ENCODE data around the gene MYT1. TPM values are rescaled to one million over a fixed set of nuclear protein-coding genes. Genes with fewer than 3 reads are reported as not detected.

MYT1 gene
- total RNA-seq, 1 experiment from 2014 or later: 2.0 TPM

DNA sequence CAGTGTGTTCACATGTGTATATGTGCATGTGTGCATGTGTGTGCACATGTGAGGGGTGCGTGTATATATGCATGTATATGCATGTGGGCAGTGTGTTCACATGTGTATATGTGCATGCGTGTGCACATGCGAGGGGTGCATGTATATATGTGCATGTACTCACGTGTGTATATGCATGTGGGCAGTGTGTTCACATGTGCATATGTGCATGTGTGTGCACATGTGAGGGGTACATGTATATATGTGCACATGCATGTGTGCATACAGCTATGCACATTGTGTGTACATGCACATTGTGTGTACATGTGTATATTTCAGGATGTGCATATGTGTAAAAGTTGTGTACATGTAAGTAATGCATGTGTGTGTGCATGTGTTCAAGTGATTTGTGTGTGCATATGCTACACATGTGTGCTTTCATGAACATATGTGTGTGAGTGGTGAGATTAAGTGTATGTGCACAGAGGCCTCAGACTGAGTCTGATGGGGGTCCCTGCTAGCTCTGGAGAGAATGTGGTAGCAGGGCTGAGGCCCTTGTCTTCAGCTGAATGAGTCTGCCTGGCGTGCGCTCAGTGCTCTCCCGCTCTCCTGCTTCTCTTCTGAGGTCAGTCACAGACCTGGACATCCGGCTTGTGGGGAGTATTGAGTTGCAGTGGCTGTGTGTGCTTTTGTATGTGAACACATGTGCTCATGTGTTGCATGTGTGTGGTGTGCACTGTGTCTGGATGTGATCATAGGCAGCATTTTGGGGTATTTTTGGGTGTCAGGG, 19.9 kb upstream of the MYT1 start:
- peaks cover 25% of the 10 kb centered on the region for H3K9me3 Mint-ChIP-seq
- POLR2A ChIA-PET: no interaction called here
- no peak overlapping the region for H3K27ac Mint-ChIP-seq
- H3K36me3 Mint-ChIP-seq: peaks cover 21% of the 10 kb centered on the region
- TF ChIP-seq IRF1 (CRISPR knock-in tag; IDR thresholded peaks at IDR 0.05) (no peak), PRRX2 (CRISPR knock-in tag; IDR thresholded peaks at IDR 0.05) (no peak), ELF4 (CRISPR knock-in tag; IDR thresholded peaks at IDR 0.05; ENCODE audit: low read depth) (no peak), CBFB (CRISPR knock-in tag; IDR thresholded peaks at IDR 0.05; ENCODE audit: low read depth) (no peak), ESRRA (CRISPR knock-in tag; IDR thresholded peaks at IDR 0.05; ENCODE audit: borderline replicate concordance) (no peak)
- TF ChIP-seq, protein P1, sequence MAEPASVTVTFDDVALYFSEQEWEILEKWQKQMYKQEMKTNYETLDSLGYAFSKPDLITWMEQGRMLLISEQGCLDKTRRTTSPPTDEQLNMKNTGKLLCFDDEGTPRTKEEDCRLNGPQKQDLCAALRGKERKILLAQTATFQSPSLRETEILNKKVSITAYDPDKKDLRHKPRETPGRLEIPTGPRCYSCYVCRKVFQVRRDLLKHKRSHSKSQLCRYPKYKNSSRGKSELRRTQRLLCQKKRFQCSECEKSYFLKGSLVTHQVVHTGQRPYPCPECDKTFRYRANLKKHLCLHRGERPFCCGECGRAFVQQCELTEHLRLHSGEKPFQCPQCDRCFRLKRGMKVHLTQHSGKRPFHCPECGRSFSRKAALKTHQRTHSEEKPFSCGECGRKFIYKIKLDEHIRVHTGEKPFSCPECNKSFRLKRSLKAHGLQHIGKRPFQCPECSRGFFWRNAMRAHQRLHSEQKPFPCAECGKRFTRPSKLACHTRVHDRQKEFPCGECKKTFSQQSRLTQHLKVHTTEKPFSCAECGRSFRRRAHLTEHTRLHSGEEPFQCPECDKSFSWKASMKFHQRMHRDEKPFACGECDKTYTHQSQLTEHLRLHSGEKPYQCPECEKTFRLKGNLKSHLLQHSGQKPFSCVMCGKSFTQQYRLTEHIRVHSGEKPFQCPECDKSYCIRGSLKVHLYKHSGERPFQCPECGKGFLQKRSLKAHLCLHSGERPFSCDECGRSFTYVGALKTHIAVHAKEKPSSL (CRISPR knock-in tag; conservative IDR thresholded peaks at IDR 0.05): no peak
- ATAC-seq: no peak
- no peaks in the 10 kb centered on the region; the same call in 1 of the 2 replicates for H3K27me3 Mint-ChIP-seq (ENCODE audit: low read depth)
- no peak for DNase-seq (ENCODE audit: low spot score)
- CTCF ChIA-PET: no interaction called here
- 0 out of 2 replicates have a peak, but pooled peaks cover 5% of the 10 kb centered on the region for H3K4me1 Mint-ChIP-seq
- H3K4me3 Mint-ChIP-seq: no peak overlapping the region

GRCh38 chr20:64145458-64146300, 18.6 kb upstream of the MYT1 start:
- DNase-seq (ENCODE audit: low spot score) (peak; percentile 66), ATAC-seq (peak; percentile 32; the same call in 1 of the 2 replicates)
- Mint-ChIP-seq H3K27ac (no peak overlapping the region), H3K36me3 (peaks cover 26% of the 10 kb centered on the region), H3K27me3 (ENCODE audit: low read depth) (no peaks in the 10 kb centered on the region; the same call in 1 of the 2 replicates), H3K9me3 (peaks cover 31% of the 10 kb centered on the region), H3K4me3 (no peak overlapping the region), H3K4me1 (peaks cover 4% of the 10 kb centered on the region)
- POLR2A ChIA-PET: interaction anchor here (0.6 kb wide), 1 partner anchor 91 kb away, joined by 3 read pairs; no protein-coding TSS in a partner anchor
- CTCF ChIA-PET: interaction anchor here (1.0 to 1.5 kb wide), 5 partner anchors 16 to 61 kb away, joined by 3 to 6 read pairs (median 4); partner anchors contain the start of gene LKAAEAR1
- TF ChIP-seq, protein P2, sequence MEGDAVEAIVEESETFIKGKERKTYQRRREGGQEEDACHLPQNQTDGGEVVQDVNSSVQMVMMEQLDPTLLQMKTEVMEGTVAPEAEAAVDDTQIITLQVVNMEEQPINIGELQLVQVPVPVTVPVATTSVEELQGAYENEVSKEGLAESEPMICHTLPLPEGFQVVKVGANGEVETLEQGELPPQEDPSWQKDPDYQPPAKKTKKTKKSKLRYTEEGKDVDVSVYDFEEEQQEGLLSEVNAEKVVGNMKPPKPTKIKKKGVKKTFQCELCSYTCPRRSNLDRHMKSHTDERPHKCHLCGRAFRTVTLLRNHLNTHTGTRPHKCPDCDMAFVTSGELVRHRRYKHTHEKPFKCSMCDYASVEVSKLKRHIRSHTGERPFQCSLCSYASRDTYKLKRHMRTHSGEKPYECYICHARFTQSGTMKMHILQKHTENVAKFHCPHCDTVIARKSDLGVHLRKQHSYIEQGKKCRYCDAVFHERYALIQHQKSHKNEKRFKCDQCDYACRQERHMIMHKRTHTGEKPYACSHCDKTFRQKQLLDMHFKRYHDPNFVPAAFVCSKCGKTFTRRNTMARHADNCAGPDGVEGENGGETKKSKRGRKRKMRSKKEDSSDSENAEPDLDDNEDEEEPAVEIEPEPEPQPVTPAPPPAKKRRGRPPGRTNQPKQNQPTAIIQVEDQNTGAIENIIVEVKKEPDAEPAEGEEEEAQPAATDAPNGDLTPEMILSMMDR (IDR thresholded peaks at IDR 0.05): peak; percentile 49
- no peak for TF ChIP-seq ZNF138 (CRISPR knock-in tag; conservative IDR thresholded peaks at IDR 0.05)

DNA sequence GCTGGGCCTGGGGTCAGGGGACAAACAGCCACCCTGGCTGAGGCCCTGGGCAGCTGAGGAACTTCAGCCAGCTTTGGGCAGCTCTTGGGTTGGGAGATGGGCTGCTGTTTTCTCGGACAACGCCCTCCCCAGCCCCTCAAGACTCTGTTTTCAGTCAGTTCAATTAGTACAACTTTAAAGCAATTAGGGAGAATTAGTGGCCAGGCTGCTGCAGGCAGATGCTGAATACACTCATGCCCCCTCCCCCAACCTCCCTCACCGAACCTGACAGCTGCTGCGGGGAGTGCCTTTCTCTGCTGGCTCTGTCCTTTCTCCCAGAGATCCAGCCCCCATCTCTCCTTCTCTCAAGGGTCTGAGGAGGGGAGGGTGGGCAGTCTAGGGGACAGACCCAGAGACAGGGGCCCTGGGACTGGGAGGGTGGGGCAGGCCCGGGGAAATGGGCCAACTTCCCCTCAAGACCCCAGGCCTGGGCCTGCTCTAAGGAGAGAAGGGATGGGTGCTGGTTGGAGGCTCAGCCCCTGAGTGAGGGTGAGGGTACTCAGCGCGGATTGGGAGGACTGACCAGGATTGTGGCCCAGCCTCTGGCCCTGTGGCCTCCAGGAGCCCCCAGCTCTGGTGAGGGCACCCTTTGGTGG, 17.8 kb upstream of the MYT1 start:
- Mint-ChIP-seq H3K4me3 (no peak overlapping the region), H3K36me3 (peaks cover 26% of the 10 kb centered on the region), H3K9me3 (peaks cover 31% of the 10 kb centered on the region), H3K4me1 (peaks cover 11% of the 10 kb centered on the region), H3K27ac (no peak overlapping the region), H3K27me3 (ENCODE audit: low read depth) (no peaks in the 10 kb centered on the region; the same call in 1 of the 2 replicates)
- ATAC-seq: no peak
- ChIA-PET POLR2A (no interaction called here), CTCF (interaction anchor here (1.1 to 1.5 kb wide), 4 partner anchors 26 to 62 kb away, joined by 3 to 6 read pairs (median 4); partner anchors contain the start of gene LKAAEAR1)
- DNase-seq (ENCODE audit: low spot score): peak; percentile 9
- TF ChIP-seq TEAD1 (CRISPR knock-in tag; IDR thresholded peaks at IDR 0.05) (no peak), E2F1 (CRISPR knock-in tag; IDR thresholded peaks at IDR 0.05) (no peak), HMGXB4 (CRISPR knock-in tag; IDR thresholded peaks at IDR 0.05) (no peak), FOXJ3 (CRISPR knock-in tag; IDR thresholded peaks at IDR 0.05; ENCODE audit: borderline replicate concordance) (no peak)
- TF ChIP-seq, protein P3, sequence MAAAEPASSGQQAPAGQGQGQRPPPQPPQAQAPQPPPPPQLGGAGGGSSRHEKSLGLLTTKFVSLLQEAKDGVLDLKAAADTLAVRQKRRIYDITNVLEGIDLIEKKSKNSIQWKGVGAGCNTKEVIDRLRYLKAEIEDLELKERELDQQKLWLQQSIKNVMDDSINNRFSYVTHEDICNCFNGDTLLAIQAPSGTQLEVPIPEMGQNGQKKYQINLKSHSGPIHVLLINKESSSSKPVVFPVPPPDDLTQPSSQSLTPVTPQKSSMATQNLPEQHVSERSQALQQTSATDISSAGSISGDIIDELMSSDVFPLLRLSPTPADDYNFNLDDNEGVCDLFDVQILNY (CRISPR knock-in tag; IDR thresholded peaks at IDR 0.05): no peak
- TF ChIP-seq, protein P1 (CRISPR knock-in tag; conservative IDR thresholded peaks at IDR 0.05): no peak
- TF ChIP-seq, protein P4, sequence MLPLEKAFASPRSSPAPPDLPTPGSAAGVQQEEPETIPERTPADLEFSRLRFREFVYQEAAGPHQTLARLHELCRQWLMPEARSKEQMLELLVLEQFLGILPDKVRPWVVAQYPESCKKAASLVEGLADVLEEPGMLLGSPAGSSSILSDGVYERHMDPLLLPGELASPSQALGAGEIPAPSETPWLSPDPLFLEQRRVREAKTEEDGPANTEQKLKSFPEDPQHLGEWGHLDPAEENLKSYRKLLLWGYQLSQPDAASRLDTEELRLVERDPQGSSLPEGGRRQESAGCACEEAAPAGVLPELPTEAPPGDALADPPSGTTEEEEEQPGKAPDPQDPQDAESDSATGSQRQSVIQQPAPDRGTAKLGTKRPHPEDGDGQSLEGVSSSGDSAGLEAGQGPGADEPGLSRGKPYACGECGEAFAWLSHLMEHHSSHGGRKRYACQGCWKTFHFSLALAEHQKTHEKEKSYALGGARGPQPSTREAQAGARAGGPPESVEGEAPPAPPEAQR (CRISPR knock-in tag; IDR thresholded peaks at IDR 0.05): no peak
